Measurements from ENCODE around the gene PGLYRP1.

DNA sequence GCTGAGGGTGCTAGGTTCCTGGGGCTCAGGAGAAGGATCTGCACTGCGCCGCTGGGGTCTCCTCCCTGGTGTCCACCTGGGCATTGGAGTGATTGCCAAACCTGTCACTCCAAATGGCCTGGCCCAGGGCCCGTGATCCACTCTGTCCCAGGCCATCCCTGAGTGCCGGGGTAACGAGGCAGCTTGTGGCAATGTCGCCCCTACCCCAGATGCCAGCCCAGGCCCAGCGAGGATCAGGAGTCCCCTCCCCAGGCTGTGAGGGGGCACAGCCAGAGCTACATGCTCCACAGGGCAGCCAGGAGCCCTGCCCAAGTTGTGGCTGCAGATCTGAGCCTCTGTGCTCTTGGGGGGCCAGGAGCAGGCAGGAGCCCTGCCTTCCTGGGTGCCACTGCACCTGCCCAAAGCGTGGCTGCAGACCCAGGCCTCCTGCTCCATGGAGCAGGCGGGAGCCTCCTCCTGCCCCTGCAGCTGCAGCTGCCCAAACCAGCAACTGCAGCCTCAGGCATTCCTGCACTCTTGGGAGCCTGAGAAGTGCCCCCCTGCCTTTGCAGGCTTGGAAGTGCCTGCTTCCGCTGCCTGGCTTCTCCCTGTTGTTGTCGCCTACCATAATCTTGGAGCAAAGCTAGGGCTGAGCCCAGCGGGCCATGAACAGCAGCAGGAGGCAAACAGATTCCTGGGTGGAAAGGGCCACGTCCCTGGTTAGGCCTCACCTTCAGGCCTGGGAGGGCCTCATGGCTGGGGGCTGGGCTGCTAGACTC is 13.3 kb upstream of the PGLYRP1 start:
- TF ChIP-seq, protein P1, sequence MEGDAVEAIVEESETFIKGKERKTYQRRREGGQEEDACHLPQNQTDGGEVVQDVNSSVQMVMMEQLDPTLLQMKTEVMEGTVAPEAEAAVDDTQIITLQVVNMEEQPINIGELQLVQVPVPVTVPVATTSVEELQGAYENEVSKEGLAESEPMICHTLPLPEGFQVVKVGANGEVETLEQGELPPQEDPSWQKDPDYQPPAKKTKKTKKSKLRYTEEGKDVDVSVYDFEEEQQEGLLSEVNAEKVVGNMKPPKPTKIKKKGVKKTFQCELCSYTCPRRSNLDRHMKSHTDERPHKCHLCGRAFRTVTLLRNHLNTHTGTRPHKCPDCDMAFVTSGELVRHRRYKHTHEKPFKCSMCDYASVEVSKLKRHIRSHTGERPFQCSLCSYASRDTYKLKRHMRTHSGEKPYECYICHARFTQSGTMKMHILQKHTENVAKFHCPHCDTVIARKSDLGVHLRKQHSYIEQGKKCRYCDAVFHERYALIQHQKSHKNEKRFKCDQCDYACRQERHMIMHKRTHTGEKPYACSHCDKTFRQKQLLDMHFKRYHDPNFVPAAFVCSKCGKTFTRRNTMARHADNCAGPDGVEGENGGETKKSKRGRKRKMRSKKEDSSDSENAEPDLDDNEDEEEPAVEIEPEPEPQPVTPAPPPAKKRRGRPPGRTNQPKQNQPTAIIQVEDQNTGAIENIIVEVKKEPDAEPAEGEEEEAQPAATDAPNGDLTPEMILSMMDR (conservative IDR thresholded peaks at IDR 0.05) = no peak
- no peak for TF ChIP-seq EZH2 (IDR thresholded peaks at IDR 0.05; ENCODE audit: low read depth)
